Ovary (tissue), 9 donors: ENCODE measurements around the gene GADD45B. TPM values are rescaled to one million over a fixed set of nuclear protein-coding genes. Genes with fewer than 3 reads are reported as not detected.

Source experiments
- DNase-seq, 5 donors: peaks; one replicate each; pipeline ENCODE4 v3.0.0-alpha.2; 2019 to 2020
- H3K27ac ChIP-seq, 2 donors: fragments of 200-600 bp; one replicate each; pipeline versions ENCODE4 v1.5.1 to v1.8.0; 2019 to 2022
- H3K27me3 ChIP-seq: fragments of 200-600 bp; one replicate; pipeline ENCODE4 v1.8.0; 2022
- H3K36me3 ChIP-seq: fragments of 200-600 bp; sonication (generic); one replicate; pipeline ENCODE4 v1.5.1; 2019
- H3K4me1 ChIP-seq: one replicate; pipeline ENCODE4 v1.8.1; 2013; ENCODE audit warnings: mild to moderate bottlenecking, moderate library complexity; ENCODE audit not compliant: insufficient read depth
- H3K4me3 ChIP-seq: fragments of 200-600 bp; sonication (generic); one replicate; pipeline ENCODE4 v1.5.1; 2017
- H3K9me3 ChIP-seq, 2 donors: fragments of 200-600 bp in 1 of 2; sonication (generic) in 1 of 2; one replicate each; pipeline versions ENCODE4 v1.5.1 to v1.8.1; 2013 to 2019; ENCODE audit warnings: mild to moderate bottlenecking in 1 of 2, moderate library complexity in 1 of 2
- CTCF ChIP-seq, 3 donors: fragments of 450-650 bp in 2 of 3; fragments of 200-600 bp in 1 of 3; IDR thresholded peaks; one replicate each; pipeline versions ENCODE4 v1.5.1 to v1.8.0; 2016 to 2022; ENCODE audit warnings: antibody characterized with exemption in 3 of 3, mild to moderate bottlenecking in 1 of 3
- EP300 ChIP-seq: sonication (generic); formaldehyde crosslinking; IDR thresholded peaks from one replicate; pipeline ENCODE4 v1.6.1; 2017; ENCODE audit warnings: antibody characterized with exemption
- POLR2A ChIP-seq: fragments of 450-650 bp; IDR thresholded peaks from one replicate; pipeline ENCODE4 v1.6.1; 2017; ENCODE audit warnings: antibody characterized with exemption, mild to moderate bottlenecking, moderate library complexity
- WGBS, 3 donors: extraction: QIAGEN DNeasy Blood & Tissue Kit in 1 of 3; methylation state at CpG; one replicate each; pipeline versions ENCODE4 v1.1.5 to v1.1.7; 2013 to 2017; 5-methylcytosine and 5-hydroxymethylcytosine counted together
- intact Hi-C, 4 donors: fragments of 100-400 bp; cut with DNase I; formaldehyde crosslinking; loops; one replicate each; pipeline versions ENCODE4 v1.11.0 to v1.15.1; 2022 to 2023
- polyA plus RNA-seq, 2 donors: library from polyadenylated mRNA; stranded (reverse); fragments of 200-250 nt in 1 of 2; fragments of 350-450 nt in 1 of 2; fragmentation: Illumina TruSeq in 1 of 2; extraction: RNeasy Lipid Tissue Mini Kit (QIAGEN cat#74804) in 1 of 2; gene quantifications; one replicate each; pipeline ENCODE4 v1.2.3, GENCODE V29; 2013 to 2014
- total RNA-seq, 7 donors: library from RNA; depleted of rRNA in 2 of 7; stranded (reverse); fragments of >200 nt in 2 of 7; fragmentation: NEBNext Ultra II Directional in 3 of 7; extraction: Animal tissue kit (Norgen Biotek cat#: 25700) in 3 of 7; gene quantifications; one replicate each; pipeline versions ENCODE4 v1.1.0 to v1.2.4, GENCODE V29; 2016 to 2023
- donor health status: DM: no; HTN: no; CAD: no; lungs with moderate emphysema.
- donor health status: DM: no; HTN: no; CAD: no.
- donor health status: Bipolar disorder and iron deficiency.
- donor health status: DM: yes; HTN: yes; CAD: no.
- donor health status: DM: no; HTN: no; CAD: no.
- donor health status: DM: yes; HTN: yes; CAD: no.

GADD45B gene
- total and polyA plus RNA-seq, 9 donors = 17.8 to 414 (median 73.9) TPM

GRCh38 chr19:2481466-2481865, 5.5 kb downstream of the GADD45B start:
- Histone ChIP-seq H3K27me3 (no peaks in the 10 kb centered on the region), H3K4me3 (no peak overlapping the region), H3K27ac (no peak overlapping the region), H3K36me3 (no peaks in the 10 kb centered on the region), H3K9me3 (peaks cover 0 to 6% of the 10 kb centered on the region in 2 donors), H3K4me1 (peaks cover 7% of the 10 kb centered on the region)
- intact Hi-C loops = no loop called here
- DNase-seq = no peak
- 88 to 92% (median 92%) methylated on average over 16 of the region's 16 CpGs for WGBS, 3 donors
- TF ChIP-seq CTCF (IDR thresholded peaks at IDR 0.05) (no peak), EP300 (no peak), POLR2A (no peak)

- H3K36me3 ChIP-seq = no peaks in the 10 kb centered on the region
- H3K27me3 ChIP-seq = no peaks in the 10 kb centered on the region
- no peak overlapping the region for H3K27ac ChIP-seq
- TF ChIP-seq POLR2A (no peak), EP300 (no peak), CTCF (IDR thresholded peaks at IDR 0.05) (no peak)
- intact Hi-C loops = no loop called here
- WGBS, 3 donors = 72 to 79% (median 77%) methylated on average over 12 of the region's 12 CpGs
- no peak for DNase-seq
- H3K4me1 ChIP-seq = peaks cover 4% of the 10 kb centered on the region
- H3K9me3 ChIP-seq = peaks cover 0 to 6% of the 10 kb centered on the region in 2 donors
- H3K4me3 ChIP-seq = no peak overlapping the region
Measured at GRCh38 chr19:2482354-2483038, 6.6 kb downstream of the GADD45B start.

- intact Hi-C loops = no loop called here
- Histone ChIP-seq H3K4me3 (no peak overlapping the region), H3K36me3 (no peaks in the 10 kb centered on the region), H3K9me3 (peaks cover 0 to 6% of the 10 kb centered on the region in 2 donors), H3K27me3 (no peaks in the 10 kb centered on the region), H3K4me1 (peaks cover 4% of the 10 kb centered on the region), H3K27ac (no peak overlapping the region)
- TF ChIP-seq EP300 = no peak
- no peak for DNase-seq
- WGBS, 3 donors = 79 to 84% (median 82%) methylated on average over 6 of the region's 6 CpGs
Measured at GRCh38 chr19:2483084-2483483, 7.2 kb downstream of the GADD45B start.

GRCh38 chr19:2483484-2484151, 7.7 kb downstream of the GADD45B start:
- 83 to 87% (median 84%) methylated on average over 4 of the region's 4 CpGs for WGBS, 3 donors
- Histone ChIP-seq H3K27me3 (no peaks in the 10 kb centered on the region), H3K9me3 (peaks cover 0 to 6% of the 10 kb centered on the region in 2 donors), H3K4me3 (no peak overlapping the region), H3K36me3 (no peaks in the 10 kb centered on the region), H3K4me1 (peaks cover 8% of the 10 kb centered on the region), H3K27ac (no peak overlapping the region)
- no peak for DNase-seq
- no peak for TF ChIP-seq POLR2A
- no peak for TF ChIP-seq CTCF (IDR thresholded peaks at IDR 0.05)
- TF ChIP-seq EP300 = no peak
- intact Hi-C loops = no loop called here
